ACC112 (cell line): ENCODE measurements around the gene DEFB132.
"Not testable (repeated sequence)": the region's sequence is repeated elsewhere in the genome, so short reads cannot be mapped to it uniquely, and the experiment has no call there.

Experiments used
- H2AFZ ChIP-seq: fragments of 200-600 bp; sonication (generic); one replicate; pipeline ENCODE4 v1.6.0; 2017; ENCODE audit warnings: antibody characterized with exemption, low read length; ENCODE audit not compliant: unreplicated experiment
- H3K27ac ChIP-seq: fragments of 200-600 bp; sonication (generic); 2 replicates; pipeline ENCODE4 v1.5.1; 2014; ENCODE audit warnings: low read depth, mild to moderate bottlenecking, antibody characterized with exemption, low read length, moderate library complexity
- H3K27me3 ChIP-seq: fragments of 200-600 bp; sonication (generic); 2 replicates; pipeline ENCODE4 v1.6.1; 2014; ENCODE audit warnings: mild to moderate bottlenecking, antibody characterized with exemption, low read length, moderate library complexity, mixed read lengths; ENCODE audit not compliant: insufficient read depth
- H3K36me3 ChIP-seq: fragments of 200-600 bp; sonication (generic); 2 replicates; pipeline ENCODE4 v1.6.1; 2016; ENCODE audit warnings: mild to moderate bottlenecking, antibody characterized with exemption, low read length, moderate library complexity, mixed read lengths; ENCODE audit not compliant: insufficient read depth
- H3K4me1 ChIP-seq: fragments of 200-600 bp; sonication (generic); one replicate; pipeline ENCODE4 v1.6.1; 2016; ENCODE audit warnings: low read length, mixed read lengths; ENCODE audit not compliant: insufficient read depth, unreplicated experiment, control insufficient read depth
- H3K4me3 ChIP-seq: fragments of 200-600 bp; sonication (generic); 2 replicates; pipeline ENCODE4 v1.5.1; 2014; ENCODE audit warnings: mild to moderate bottlenecking, low read depth, low read length
- H3K79me2 ChIP-seq: fragments of 200-600 bp; sonication (generic); one replicate; pipeline ENCODE4 v1.6.0; 2016; ENCODE audit warnings: low read length; ENCODE audit not compliant: control insufficient read depth, unreplicated experiment, insufficient read depth

Gene DEFB132, protein sequence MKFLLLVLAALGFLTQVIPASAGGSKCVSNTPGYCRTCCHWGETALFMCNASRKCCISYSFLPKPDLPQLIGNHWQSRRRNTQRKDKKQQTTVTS

DNA sequence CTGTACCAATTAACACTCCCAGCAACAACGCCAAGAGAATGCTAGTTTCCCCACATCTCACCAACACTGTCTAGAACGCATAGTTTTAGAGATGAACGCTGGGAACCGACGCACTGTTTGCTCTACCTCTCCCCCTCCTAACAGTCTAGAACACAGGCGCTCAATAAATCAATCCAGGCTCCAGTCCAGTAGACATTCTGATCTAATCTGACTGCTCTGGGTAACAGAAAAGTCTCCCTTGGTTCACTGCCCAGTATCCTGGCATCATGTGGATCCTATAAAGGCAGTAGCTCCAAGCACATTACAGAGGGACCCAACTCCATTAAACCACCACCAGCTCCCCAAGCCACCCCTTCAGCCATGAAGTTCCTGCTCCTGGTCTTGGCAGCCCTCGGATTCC lies at the start of gene DEFB132:
DEFB132 (plus strand) TSS at position 306 of the 400 bp plus-strand sequence; CDS start at position 361, 55 bp downstream.
- Histone ChIP-seq H2AFZ (no peak within 1 kb of the TSS), H3K36me3 (no peaks in the 10 kb centered on the region), H3K27ac (no peak within 1 kb of the TSS), H3K4me1 (no peaks in the 10 kb centered on the region), H3K4me3 (no peak within 1 kb of the TSS), H3K79me2 (no peaks in the 10 kb centered on the region), H3K27me3 (peaks cover 51% of the 10 kb centered on the region)

DNA sequence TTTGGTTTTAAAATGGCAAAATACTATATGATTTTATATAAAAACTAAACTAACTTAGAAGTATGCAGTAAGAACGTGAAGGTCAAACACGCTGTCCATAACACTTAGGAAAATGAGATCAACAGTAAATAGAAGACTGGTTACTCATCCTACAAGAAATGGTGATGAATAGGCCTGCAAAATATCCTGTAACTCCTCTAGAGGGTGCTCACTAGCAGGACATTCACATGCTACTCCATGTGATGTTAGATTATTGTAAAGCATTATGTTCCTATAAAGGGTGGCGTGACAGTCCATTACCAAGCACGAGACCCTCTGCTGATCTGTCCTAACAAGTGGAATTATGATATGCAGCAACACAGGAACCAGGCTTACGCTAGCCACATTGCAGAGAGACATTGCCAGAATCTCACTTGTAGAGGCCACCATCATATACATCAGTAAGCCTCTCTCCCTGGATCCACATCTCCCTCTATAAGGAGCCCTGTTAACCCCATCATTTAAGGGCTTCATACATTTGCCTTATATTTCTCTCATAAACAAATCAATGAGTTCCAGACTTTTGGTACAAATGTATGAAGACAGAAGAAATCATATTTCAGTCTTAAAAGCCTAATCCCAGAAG lies 48.5 kb upstream of the DEFB132 start:
- H3K4me3 ChIP-seq = no peak overlapping the region
- H3K79me2 ChIP-seq = no peaks in the 10 kb centered on the region
- no peaks in the 10 kb centered on the region for H3K36me3 ChIP-seq
- no peak overlapping the region for H3K27ac ChIP-seq
- H3K4me1 ChIP-seq = no peaks in the 10 kb centered on the region
- H2AFZ ChIP-seq = no peak overlapping the region
- H3K27me3 ChIP-seq = peaks cover 82% of the 10 kb centered on the region

DNA sequence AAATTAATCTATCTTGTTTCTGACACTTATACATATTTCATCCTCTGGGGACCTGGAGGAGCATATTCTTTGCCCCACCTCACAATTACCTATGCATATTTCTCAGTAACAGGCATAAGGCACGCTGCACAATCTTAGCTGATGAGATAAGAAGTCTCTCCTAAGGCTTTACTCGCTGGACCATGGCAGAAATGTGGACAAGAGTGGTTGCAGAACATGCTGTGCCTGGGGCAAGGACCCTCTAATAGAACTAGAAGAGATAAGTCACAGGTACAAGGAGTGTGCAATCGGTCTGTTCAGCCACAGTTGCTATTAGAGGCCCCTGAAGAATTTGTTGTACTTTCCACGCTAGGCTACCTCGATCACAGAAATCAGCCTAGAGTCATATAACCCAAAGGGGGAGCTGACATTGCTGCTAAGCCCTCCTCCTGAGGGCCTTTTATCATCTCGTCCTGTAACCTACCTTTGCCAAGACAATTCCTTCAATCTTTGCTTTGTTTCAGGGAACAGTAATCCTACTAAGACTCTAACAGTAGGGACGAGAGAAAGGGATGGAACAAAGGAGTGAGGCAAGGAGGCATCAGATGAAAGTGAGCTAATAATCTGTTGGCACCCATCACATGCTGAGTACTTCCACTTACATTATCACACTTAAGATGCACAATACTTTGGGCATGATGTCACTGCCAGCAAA lies 46.6 kb upstream of the DEFB132 start:
- Histone ChIP-seq H3K27ac (no peak overlapping the region), H2AFZ (no peak overlapping the region), H3K4me1 (no peaks in the 10 kb centered on the region), H3K27me3 (peaks cover 64% of the 10 kb centered on the region), H3K36me3 (no peaks in the 10 kb centered on the region), H3K4me3 (no peak overlapping the region), H3K79me2 (no peaks in the 10 kb centered on the region)

DNA sequence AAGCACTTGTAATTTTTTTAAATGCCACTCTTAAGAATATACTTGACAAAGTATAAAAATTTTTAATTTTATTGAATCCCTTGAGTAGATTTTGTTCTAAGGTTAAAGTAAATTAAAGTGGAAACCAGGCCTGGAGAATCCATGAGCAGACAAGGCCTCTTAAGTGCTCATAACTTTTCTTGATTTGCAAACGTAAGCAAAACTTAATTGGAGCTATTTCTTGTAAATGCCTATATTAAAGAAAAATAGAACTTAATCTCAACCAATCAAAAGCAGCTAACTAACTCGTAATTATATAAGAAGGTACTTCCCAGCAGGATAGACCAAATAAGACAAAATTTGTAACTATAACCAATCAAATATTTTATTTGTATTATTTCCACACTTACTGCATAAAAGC lies 43.1 kb upstream of the DEFB132 start:
- H3K79me2 ChIP-seq = no peaks in the 10 kb centered on the region
- peaks cover 58% of the 10 kb centered on the region for H3K27me3 ChIP-seq
- no peaks in the 10 kb centered on the region for H3K36me3 ChIP-seq
- H3K4me3 ChIP-seq = no peak overlapping the region
- H3K27ac ChIP-seq = no peak overlapping the region
- no peak overlapping the region for H2AFZ ChIP-seq
- H3K4me1 ChIP-seq = no peaks in the 10 kb centered on the region

DNA sequence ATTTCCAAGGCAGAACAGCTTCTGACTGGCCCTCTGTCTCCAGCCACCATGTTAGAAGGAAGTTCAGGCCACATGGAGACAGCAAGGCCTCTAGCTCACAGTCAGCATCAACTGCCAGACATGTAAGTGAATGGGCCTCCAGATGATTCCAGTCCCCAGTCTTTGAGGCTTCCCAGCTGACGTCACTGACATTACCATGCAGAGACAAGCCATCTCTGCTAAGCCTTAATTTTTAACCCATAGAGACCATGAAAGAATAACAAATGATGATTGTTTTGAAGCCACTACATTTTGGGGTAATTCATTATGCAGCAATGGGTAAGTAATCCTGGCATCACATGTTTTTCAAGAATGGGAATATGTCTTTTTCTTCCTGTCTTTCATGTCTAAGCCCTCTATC lies 41.7 kb upstream of the DEFB132 start:
- no peaks in the 10 kb centered on the region for H3K79me2 ChIP-seq
- no peaks in the 10 kb centered on the region for H3K36me3 ChIP-seq
- no peak overlapping the region for H3K4me3 ChIP-seq
- no peak overlapping the region for H2AFZ ChIP-seq
- H3K4me1 ChIP-seq = no peaks in the 10 kb centered on the region
- no peak overlapping the region for H3K27ac ChIP-seq
- peaks cover 56% of the 10 kb centered on the region for H3K27me3 ChIP-seq

DNA sequence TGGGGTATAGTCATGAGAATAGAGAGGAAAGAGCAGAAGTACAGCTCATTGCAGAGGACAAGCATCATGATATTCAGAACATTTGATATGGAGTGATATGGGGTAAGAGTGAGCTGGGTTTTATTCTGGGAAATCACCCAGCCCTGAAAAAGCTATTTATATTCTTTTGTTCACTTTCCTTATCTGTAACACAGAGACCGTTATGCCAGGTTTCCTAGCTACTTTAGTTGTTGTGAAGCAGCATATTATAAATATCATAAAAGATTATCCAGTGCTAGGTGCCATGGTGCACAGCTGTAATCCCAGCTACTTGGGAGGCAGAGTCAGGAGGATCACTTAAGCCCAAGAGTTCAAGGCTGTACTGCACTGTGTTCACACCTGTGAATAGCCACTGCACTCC lies 40.3 kb upstream of the DEFB132 start:
- H3K27ac ChIP-seq = no peak overlapping the region
- H3K4me1 ChIP-seq = no peaks in the 10 kb centered on the region
- no peaks in the 10 kb centered on the region for H3K36me3 ChIP-seq
- H3K27me3 ChIP-seq = peaks cover 53% of the 10 kb centered on the region
- no peak overlapping the region for H3K4me3 ChIP-seq
- no peak overlapping the region for H2AFZ ChIP-seq
- H3K79me2 ChIP-seq = no peaks in the 10 kb centered on the region

DNA sequence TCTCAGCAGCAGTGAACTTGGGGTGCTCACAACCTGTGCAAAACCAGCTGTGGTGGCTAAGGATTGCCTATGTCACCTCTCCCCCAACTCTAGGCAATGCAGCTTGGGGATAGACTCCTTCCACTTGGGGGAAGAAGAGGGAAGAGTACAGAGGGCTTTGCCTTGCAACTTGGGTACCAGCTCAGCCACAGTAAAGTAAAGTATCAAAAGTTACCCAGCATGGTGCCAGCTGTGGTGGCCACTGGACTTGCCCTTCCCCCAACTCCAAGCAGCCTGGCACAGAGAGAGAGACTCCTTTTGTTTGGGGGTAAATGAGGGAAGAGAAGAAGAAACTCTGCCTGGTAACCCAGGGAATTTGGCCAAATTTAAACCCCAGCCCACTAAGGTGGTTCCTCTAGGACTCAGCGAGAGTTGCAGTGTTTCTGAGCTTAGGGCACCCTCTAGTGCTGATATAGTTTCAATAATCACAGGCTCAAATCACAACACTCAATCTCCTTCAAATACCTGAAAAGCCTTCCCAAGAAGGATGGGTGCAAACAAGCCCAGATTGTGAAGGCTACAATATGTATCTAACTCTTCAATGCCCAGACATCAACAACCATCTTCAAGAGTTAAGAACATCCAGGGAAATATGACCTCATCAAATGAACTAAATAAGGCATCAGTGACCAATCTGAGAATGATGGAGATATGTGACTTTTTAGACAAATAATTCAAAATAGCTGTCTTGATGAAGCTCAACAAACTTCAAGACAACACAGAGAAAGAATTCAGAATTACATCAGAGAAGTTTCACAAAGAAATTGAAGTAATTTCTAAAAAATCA lies 38.0 kb upstream of the DEFB132 start:
- Histone ChIP-seq H3K4me1 (no peaks in the 10 kb centered on the region), H3K27me3 (peaks cover 59% of the 10 kb centered on the region), H3K27ac (no peak overlapping the region), H3K4me3 (no peak overlapping the region), H2AFZ (no peak overlapping the region), H3K79me2 (no peaks in the 10 kb centered on the region), H3K36me3 (no peaks in the 10 kb centered on the region)

DNA sequence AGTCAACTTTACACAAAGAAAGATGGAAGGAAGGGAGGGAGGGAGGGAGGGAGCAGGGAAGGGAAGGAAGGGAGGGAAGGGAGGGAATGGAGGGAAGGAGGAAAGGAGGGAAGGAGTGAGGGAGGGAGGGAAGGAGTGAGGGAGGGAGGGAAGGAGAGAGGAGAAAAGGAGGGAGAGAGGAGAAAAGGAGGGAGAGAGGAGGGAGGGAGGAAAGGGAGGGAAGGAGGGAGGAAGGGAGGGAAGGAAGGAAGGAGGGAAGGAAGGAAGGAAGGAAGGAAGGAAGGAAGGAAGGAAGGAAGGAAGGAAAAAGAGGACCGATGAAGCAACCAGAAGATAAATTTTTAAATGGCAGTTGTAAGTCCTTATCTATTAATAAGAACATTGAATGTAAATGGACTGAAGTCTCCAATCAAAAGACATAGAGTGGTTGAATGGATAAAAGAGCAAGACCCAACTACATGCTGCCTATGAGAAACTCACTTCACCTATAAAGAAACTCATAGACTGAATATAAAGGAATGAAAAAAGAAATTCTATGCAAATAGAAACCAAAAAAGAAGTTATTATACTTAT lies 36.2 kb upstream of the DEFB132 start:
- Histone ChIP-seq H3K36me3 (no peaks in the 10 kb centered on the region), H2AFZ (no peak overlapping the region), H3K4me1 (no peaks in the 10 kb centered on the region), H3K4me3 (no peak overlapping the region), H3K27me3 (peaks cover 77% of the 10 kb centered on the region), H3K79me2 (no peaks in the 10 kb centered on the region), H3K27ac (no peak overlapping the region)

DNA sequence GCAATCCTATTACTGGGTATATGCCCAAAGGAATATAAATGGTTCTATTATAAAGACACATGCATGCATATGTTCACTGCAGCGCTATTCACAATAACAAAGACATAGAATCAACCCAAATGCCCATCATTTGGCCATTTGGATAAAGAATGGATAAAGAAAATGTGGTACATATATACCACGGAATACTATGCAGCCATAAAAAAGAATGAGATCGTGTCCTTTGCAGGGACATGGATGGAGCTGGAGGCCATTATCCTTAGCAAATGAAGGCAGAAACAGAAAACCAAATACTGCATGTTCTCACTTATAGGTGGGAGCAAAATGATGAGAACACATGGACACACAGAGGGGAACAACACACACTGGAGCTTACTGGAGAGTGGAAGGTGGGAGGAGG lies 31.6 kb upstream of the DEFB132 start:
- peaks cover 78% of the 10 kb centered on the region for H3K27me3 ChIP-seq
- H3K79me2 ChIP-seq, H3K4me1 ChIP-seq, H3K4me3 ChIP-seq, H2AFZ ChIP-seq, H3K36me3 ChIP-seq, H3K27ac ChIP-seq: not testable (repeated sequence)

DNA sequence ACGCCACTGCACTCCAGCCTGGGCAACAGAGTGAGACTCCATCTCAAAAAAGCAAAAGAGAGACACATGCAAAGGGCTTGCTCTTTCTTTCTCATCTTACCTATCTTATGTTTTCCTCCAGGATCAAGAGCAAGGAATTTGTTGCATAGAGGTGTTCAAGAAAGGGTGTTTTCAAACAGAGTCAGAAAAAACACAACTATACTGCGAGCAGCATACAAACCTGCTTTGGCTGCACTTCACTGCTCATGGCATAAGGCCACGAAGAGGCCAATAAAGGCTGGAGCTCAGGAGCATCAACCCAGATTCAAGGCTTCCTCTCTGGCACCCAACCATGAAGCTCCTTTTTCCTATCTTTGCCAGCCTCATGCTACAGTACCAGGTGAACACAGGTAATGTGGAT lies 30.6 kb upstream of the DEFB132 start, which contains the start of gene DEFB129:
DEFB129 (plus strand) TSS at position 301 of the 400 bp plus-strand sequence; CDS start at position 332, 31 bp downstream.
- Histone ChIP-seq H3K27me3 (peaks cover 77% of the 10 kb centered on the region), H3K79me2 (no peaks in the 10 kb centered on the region), H3K4me3 (no peak within 1 kb of the TSS), H3K4me1 (no peaks in the 10 kb centered on the region), H3K36me3 (no peaks in the 10 kb centered on the region), H2AFZ (no peak within 1 kb of the TSS), H3K27ac (no peak within 1 kb of the TSS)
